Neural crest cell (in vitro differentiated cells): ENCODE measurements around the gene MEGF8. TPM values are rescaled to one million over a fixed set of nuclear protein-coding genes. Genes with fewer than 3 reads are reported as not detected.
"Not testable (repeated sequence)": the region's sequence is repeated elsewhere in the genome, so short reads cannot be mapped to it uniquely, and the experiment has no call there.

Source experiments
- DNase-seq: peaks from one replicate; pipeline ENCODE4 v3.0.0; 2021; ENCODE audit warnings: low read depth, mixed read lengths, low spot score
- H3K27ac Mint-ChIP-seq: one replicate; pipeline ENCODE4 v1.8.0; 2021; ENCODE audit warnings: mild to moderate bottlenecking, mixed read lengths; ENCODE audit not compliant: unreplicated experiment
- H3K27me3 Mint-ChIP-seq: 2 replicates; pipeline ENCODE4 v1.8.0; 2021; ENCODE audit warnings: low read depth, mild to moderate bottlenecking, mixed read lengths
- H3K36me3 Mint-ChIP-seq: 2 replicates; pipeline ENCODE4 v1.8.0; 2021; ENCODE audit warnings: low read depth, mild to moderate bottlenecking, mixed read lengths
- H3K4me1 Mint-ChIP-seq: 2 replicates; pipeline ENCODE4 v1.8.0; 2021; ENCODE audit warnings: mixed read lengths
- H3K4me3 Mint-ChIP-seq: one replicate; pipeline ENCODE4 v1.8.0; 2021; ENCODE audit warnings: mild to moderate bottlenecking, mixed read lengths
- H3K9me3 Mint-ChIP-seq: 2 replicates; pipeline ENCODE4 v1.8.0; 2021; ENCODE audit warnings: mixed read lengths
- total RNA-seq: library from RNA; stranded (reverse); gene quantifications from 2 replicates; pipeline ENCODE4 v1.2.1, GENCODE V29; 2021
- TF ChIP-seq, protein P1 (sequence below): fragments of 200-600 bp; sonication (generic); conservative IDR thresholded peaks from 2 replicates; pipeline ENCODE4 v1.5.0; 2021; ENCODE audit warnings: antibody characterized with exemption, mild to moderate bottlenecking

MEGF8 gene
- total RNA-seq, 1 donor from 2014 or later = 39.2 TPM

DNA sequence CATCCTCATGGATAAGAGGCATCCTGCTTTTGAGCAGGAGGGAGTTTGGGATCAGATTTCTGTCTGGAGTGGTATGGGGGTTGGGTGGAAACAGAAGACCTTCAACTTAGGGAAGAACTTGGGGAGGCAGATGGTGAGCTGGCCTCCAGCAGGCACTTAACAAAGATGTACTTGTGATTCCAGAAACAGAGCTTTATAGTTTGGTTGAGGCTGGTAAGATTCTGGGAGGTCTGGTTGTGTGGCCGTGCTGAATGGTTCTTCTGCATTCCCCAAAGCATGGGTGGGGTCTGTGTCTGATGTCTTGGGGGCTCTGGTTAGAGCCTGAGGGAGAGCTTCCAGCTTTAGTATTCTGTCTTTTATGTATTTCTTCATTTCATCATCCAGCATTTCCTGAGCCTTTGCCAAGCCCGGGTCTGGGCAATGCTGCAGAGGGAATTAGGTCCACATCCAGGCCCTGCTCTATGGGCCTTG is 4.8 kb downstream of the MEGF8 start:
- TF ChIP-seq, protein P1, sequence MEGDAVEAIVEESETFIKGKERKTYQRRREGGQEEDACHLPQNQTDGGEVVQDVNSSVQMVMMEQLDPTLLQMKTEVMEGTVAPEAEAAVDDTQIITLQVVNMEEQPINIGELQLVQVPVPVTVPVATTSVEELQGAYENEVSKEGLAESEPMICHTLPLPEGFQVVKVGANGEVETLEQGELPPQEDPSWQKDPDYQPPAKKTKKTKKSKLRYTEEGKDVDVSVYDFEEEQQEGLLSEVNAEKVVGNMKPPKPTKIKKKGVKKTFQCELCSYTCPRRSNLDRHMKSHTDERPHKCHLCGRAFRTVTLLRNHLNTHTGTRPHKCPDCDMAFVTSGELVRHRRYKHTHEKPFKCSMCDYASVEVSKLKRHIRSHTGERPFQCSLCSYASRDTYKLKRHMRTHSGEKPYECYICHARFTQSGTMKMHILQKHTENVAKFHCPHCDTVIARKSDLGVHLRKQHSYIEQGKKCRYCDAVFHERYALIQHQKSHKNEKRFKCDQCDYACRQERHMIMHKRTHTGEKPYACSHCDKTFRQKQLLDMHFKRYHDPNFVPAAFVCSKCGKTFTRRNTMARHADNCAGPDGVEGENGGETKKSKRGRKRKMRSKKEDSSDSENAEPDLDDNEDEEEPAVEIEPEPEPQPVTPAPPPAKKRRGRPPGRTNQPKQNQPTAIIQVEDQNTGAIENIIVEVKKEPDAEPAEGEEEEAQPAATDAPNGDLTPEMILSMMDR = no peak
- Mint-ChIP-seq H3K27me3 (peaks cover under 1% of the 10 kb centered on the region), H3K9me3 (no peaks in the 10 kb centered on the region), H3K27ac (peak overlapping the region; percentile 22), H3K36me3 (no peaks in the 10 kb centered on the region), H3K4me1 (peaks cover 42% of the 10 kb centered on the region), H3K4me3 (peak overlapping the region; percentile 41)
- no peak for DNase-seq

DNA sequence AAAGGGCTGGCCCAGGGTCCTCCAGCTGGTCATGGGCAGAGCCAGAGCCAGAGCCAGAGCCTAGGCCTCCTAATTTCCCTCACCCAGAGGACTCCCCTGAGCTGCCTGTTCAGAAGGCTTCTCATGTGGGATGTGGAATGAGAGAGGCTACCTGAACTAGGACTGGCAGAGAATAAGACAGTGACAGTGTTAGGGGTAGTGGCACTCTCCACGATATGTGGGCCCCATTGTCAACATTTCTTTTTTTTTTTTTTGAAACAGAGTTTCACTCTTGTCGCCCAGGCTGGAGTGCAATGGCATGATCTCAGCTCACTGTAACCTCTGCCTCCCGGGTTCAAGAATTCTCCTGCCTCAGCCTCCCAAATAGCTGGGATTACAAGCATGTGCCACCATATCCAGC is 5.9 kb downstream of the MEGF8 start:
- not testable (repeated sequence) for H3K27ac Mint-ChIP-seq, H3K4me3 Mint-ChIP-seq, H3K27me3 Mint-ChIP-seq, DNase-seq, H3K9me3 Mint-ChIP-seq, H3K36me3 Mint-ChIP-seq
- peaks cover 39% of the 10 kb centered on the region for H3K4me1 Mint-ChIP-seq

DNA sequence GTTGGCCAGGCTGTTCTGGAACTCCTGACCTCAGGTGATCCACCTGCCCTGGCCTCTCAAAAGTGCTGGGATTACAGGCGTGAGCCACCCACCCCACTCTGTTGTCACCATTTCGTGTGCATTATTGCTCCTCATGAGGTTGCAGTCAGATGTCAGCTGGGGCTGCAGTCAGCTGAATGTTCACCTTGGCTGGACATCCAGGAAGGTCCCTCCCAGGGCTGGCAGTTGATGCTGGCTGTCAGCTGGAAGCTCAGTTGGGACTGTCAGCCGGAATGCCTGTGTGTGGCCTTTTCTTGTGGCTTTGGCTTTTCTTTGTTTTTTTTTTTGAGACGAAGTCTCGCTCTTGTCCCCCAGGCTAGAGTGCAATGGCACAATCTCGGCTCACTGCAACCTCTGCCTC is 6.6 kb downstream of the MEGF8 start:
- Mint-ChIP-seq H3K4me3 (no peak overlapping the region), H3K9me3 (no peaks in the 10 kb centered on the region), H3K4me1 (peaks cover 33% of the 10 kb centered on the region), H3K27ac (no peak overlapping the region), H3K36me3 (no peaks in the 10 kb centered on the region), H3K27me3 (no peaks in the 10 kb centered on the region)
- DNase-seq = no peak
- TF ChIP-seq, protein P1 = no peak

DNA sequence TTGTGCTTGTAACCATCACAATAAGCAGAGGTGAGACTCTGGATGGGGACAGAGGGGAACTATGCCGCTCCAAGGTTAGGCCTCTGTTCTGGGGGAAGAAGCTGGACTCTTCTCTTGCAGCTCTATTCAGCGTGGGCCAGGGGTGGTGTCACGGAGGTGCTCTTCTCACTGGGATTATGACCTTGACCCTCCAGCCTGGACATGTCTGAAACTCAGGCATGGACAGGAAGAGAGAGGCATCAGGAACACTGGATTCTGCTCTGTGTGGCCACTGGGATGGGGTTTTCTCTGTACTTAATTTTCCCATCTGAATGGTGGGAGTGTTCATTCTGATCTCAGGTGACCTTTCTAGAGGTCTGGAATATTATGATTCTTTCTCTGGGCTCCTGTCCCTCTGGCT is 7.6 kb downstream of the MEGF8 start:
- Mint-ChIP-seq H3K4me1 (peaks cover 24% of the 10 kb centered on the region), H3K27ac (no peak overlapping the region), H3K4me3 (no peak overlapping the region), H3K27me3 (no peaks in the 10 kb centered on the region), H3K9me3 (no peaks in the 10 kb centered on the region), H3K36me3 (no peaks in the 10 kb centered on the region)
- TF ChIP-seq, protein P1 = no peak
- no peak for DNase-seq

DNA sequence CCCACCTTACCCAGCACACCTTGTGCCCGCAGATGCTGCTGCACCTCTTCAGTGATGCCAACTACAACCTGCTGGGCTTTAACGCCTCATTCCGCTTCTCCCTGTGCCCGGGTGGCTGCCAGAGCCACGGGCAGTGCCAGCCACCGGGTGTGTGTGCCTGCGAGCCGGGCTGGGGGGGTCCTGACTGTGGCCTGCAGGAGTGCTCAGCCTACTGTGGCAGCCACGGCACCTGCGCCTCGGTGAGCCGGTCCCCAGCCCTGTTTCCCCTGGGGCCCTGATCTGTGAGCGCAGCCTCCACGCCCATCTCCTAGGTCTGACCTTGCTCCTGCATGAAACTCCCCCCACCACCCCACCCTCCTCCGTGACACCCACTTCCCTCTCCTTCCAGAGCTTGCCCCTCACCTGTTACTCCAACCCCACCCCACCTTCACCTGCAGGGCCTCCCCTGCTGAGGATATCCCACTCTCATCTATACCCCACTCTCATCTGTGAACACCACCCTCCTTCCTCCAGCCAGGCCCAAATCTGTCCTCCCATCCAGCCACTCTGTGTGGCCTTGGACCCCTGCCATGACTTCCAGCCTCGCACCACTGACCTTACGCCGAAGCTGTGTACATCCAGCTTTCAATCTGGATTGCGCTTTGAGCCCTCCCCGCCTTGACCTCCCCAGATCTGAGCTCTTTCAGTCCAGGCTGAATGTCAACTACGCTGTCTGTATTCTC is 8.7 kb downstream of the MEGF8 start:
- Mint-ChIP-seq H3K27me3 (no peaks in the 10 kb centered on the region), H3K9me3 (no peaks in the 10 kb centered on the region), H3K27ac (no peak overlapping the region), H3K4me3 (no peak overlapping the region), H3K4me1 (peaks cover 13% of the 10 kb centered on the region), H3K36me3 (no peaks in the 10 kb centered on the region)
- no peak for DNase-seq
- TF ChIP-seq, protein P1 = no peak

DNA sequence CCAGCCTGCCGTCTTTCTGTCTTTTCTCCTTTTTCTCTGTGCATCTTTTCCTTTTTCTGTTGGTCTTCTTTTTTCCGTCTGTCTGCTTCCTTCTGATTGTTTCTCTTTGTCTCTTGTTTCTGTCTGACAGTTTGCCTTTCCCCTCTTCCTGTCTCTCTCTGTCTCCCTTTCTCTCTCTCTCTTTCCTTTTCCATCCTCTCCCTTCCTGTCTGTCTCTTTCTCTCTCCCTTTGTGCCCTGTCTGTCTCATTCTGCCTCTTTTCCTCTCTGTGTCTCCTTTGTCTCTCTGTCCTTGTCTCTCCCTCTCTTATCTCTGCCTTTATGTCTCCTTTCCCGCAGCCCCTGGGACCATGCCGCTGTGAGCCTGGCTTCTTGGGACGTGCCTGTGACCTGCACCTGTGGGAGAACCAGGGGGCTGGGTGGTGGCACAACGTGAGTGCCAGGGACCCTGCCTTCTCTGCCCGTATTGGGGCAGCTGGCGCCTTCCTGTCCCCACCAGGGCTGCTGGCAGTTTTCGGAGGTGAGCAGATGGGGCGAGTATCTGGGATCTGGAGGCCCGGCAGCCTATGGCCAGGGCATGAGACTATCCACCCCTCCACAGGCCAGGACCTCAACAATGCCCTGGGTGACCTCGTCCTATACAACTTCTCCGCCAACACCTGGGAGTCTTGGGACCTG is 9.4 kb downstream of the MEGF8 start:
- Mint-ChIP-seq H3K27ac (no peak overlapping the region), H3K4me1 (peaks cover 10% of the 10 kb centered on the region), H3K36me3 (no peaks in the 10 kb centered on the region), H3K9me3 (no peaks in the 10 kb centered on the region), H3K4me3 (no peak overlapping the region), H3K27me3 (no peaks in the 10 kb centered on the region)
- TF ChIP-seq, protein P1 = no peak
- DNase-seq = no peak
